CD4-positive, alpha-beta T cell (primary cell): ENCODE measurements around the gene TRIM40. TPM values are rescaled to one million over a fixed set of nuclear protein-coding genes. Genes with fewer than 3 reads are reported as not detected.

Experiments used
- ATAC-seq: fragments of 200-7000 bp; cut with Tn5 transposase; one replicate; pipeline ENCODE4 v1.10.0; 2022; ENCODE audit warnings: mild to moderate bottlenecking; ENCODE audit not compliant: poor library complexity
- CTCF ChIA-PET: fragments of 350-600 bp; sonication (Branson Sonifier 250); formaldehyde crosslinking; loops from one replicate; lab custom pipeline; 2021; ENCODE audit warnings: antibody characterized with exemption, inconsistent platforms; lab: Charles Lee
- POLR2A ChIA-PET: fragments of 350-600 bp; sonication (Branson Sonifier 250); formaldehyde crosslinking; loops from one replicate; lab custom pipeline; 2021; ENCODE audit warnings: antibody characterized with exemption, inconsistent platforms; lab: Charles Lee
- DNase-seq, 14 experiments: peaks; one replicate each; pipeline ENCODE4 v3.0.0-alpha.2; 2013 to 2020; ENCODE audit warnings: mixed read lengths in 2 of 14
- H3K27ac ChIP-seq, 2 donors: one replicate each; pipeline versions ENCODE4 v1.5.1 to v1.7.0; 2013; ENCODE audit warnings: low read length in 2 of 2, low read depth in 1 of 2, mild to moderate bottlenecking in 1 of 2
- H3K27me3 ChIP-seq, 2 experiments: 1 replicate in 1 of 2; 2 replicates in 1 of 2; pipeline versions ENCODE4 v1.6.1 to v1.7.0; 2013; ENCODE audit warnings: low read length in 2 of 2, control low read depth in 1 of 2, mild to moderate bottlenecking in 1 of 2, moderate library complexity in 1 of 2; ENCODE audit not compliant: insufficient read depth in 2 of 2, control insufficient read depth in 1 of 2
- H3K36me3 ChIP-seq: one replicate; pipeline ENCODE4 v1.6.1; 2013; ENCODE audit warnings: low read length, control low read depth; ENCODE audit not compliant: insufficient read depth
- H3K4me1 ChIP-seq: one replicate; pipeline ENCODE4 v1.6.1; 2013; ENCODE audit warnings: low read length, control low read depth; ENCODE audit not compliant: insufficient read depth
- H3K4me3 ChIP-seq: one replicate; pipeline ENCODE4 v1.5.1; 2013; ENCODE audit warnings: mild to moderate bottlenecking, low read length, moderate library complexity
- H3K9me3 ChIP-seq, 2 experiments: 1 replicate in 1 of 2; 2 replicates in 1 of 2; pipeline versions ENCODE4 v1.6.1 to v1.7.0; 2013; ENCODE audit warnings: low read length in 2 of 2, mild to moderate bottlenecking in 2 of 2, control low read depth in 1 of 2, moderate library complexity in 1 of 2; ENCODE audit not compliant: control insufficient read depth in 1 of 2, insufficient read depth in 1 of 2
- H3K27ac Mint-ChIP-seq: one replicate; pipeline ENCODE4 v1.8.0; 2020; ENCODE audit warnings: mixed read lengths
- H3K27me3 Mint-ChIP-seq: one replicate; pipeline ENCODE4 v1.8.0; 2021; ENCODE audit warnings: mixed read lengths
- H3K36me3 Mint-ChIP-seq: one replicate; pipeline ENCODE4 v1.8.0; 2021; ENCODE audit warnings: low read depth, mixed read lengths
- H3K4me1 Mint-ChIP-seq: one replicate; pipeline ENCODE4 v1.8.0; 2021; ENCODE audit warnings: low read depth, mixed read lengths
- H3K4me3 Mint-ChIP-seq: one replicate; pipeline ENCODE4 v1.8.0; 2020; ENCODE audit warnings: mild to moderate bottlenecking, mixed read lengths
- H3K9me3 Mint-ChIP-seq: one replicate; pipeline ENCODE4 v1.8.0; 2020; ENCODE audit warnings: mixed read lengths
- intact Hi-C, 2 experiments: fragments of 100-400 bp; cut with DNase I in 1 of 2; cut with micrococcal nuclease in 1 of 2; formaldehyde crosslinking; loops; one replicate each; pipeline versions ENCODE4 v1.15.1 to v1.9.0; 2023 to 2025; cut with DNase I, micrococcal nuclease
- total RNA-seq, 174 experiments: library from RNA in 2 of 174; stranded (reverse) in 2 of 174; gene quantifications; one replicate each; pipeline ENCODE4 v1.2.3 and lab custom pipeline; 2021 to 2026
- TF ChIP-seq, protein P1 (sequence below): fragments of 200-600 bp; IDR thresholded peaks from one replicate; pipeline ENCODE4 v1.8.0; 2022; ENCODE audit warnings: antibody characterized with exemption, mild to moderate bottlenecking

TRIM40 gene
- total RNA-seq, 2 experiments from 2014 or later: not detected

DNA sequence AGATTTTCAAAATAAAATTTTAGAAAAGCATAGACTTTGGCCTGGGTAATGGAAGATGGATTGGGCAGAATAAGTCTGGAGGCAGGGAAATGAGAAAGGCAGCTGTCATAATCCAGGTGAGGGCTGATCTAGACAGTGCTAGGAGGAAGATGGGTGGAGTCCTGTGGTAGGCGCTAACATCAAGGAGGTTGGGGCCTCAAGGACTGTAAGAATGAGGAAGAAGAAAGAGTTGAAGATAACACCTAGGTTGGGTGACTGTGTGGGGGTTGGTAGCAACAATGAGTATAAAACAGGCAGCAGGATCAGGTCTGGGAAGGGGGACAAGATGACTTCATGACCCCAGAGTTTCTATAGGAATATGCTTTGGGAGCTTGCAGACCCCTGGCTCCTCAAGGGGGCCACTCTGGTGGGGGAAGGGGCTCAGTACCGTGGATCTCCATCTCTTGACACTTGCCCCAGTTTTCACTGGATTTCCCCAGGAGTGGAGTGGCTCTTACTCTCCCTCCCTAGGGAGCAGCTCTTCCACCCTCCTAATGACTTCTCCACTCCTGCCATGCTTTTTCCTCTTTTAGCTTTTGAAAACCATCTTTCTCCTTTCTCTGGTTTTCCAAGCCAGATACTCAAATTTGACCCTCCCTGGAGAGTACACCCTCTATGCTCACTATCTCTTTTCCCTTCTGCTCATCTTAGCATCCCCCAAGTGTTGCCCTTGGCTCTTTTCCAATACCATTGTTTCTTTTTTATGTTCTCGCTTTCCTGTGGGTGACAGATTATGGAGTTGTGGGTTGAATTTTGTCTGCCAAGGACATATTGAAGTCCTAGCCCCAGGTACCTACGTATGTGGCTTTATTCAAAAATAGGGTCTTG lies 37.8 kb upstream of the TRIM40 start:
- peaks cover 53% of the 10 kb centered on the region for H3K4me1 Mint-ChIP-seq
- TF ChIP-seq, protein P1, sequence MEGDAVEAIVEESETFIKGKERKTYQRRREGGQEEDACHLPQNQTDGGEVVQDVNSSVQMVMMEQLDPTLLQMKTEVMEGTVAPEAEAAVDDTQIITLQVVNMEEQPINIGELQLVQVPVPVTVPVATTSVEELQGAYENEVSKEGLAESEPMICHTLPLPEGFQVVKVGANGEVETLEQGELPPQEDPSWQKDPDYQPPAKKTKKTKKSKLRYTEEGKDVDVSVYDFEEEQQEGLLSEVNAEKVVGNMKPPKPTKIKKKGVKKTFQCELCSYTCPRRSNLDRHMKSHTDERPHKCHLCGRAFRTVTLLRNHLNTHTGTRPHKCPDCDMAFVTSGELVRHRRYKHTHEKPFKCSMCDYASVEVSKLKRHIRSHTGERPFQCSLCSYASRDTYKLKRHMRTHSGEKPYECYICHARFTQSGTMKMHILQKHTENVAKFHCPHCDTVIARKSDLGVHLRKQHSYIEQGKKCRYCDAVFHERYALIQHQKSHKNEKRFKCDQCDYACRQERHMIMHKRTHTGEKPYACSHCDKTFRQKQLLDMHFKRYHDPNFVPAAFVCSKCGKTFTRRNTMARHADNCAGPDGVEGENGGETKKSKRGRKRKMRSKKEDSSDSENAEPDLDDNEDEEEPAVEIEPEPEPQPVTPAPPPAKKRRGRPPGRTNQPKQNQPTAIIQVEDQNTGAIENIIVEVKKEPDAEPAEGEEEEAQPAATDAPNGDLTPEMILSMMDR: no peak
- no peaks in the 10 kb centered on the region for H3K9me3 Mint-ChIP-seq
- Histone ChIP-seq H3K4me1 (peaks cover 42% of the 10 kb centered on the region), H3K27me3 (peaks cover 11 to 25% of the 10 kb centered on the region in 2 experiments), H3K36me3 (no peaks in the 10 kb centered on the region), H3K4me3 (no peak overlapping the region), H3K27ac (no peak overlapping the region), H3K9me3 (no peaks in the 10 kb centered on the region)
- CTCF ChIA-PET: interaction anchor here (2.9 kb wide), 1 partner anchor 32 kb away, joined by 12 read pairs; no protein-coding TSS in a partner anchor
- POLR2A ChIA-PET: no interaction called here
- DNase-seq (peak in 4 of 14 experiments; percentile 18 to 52 (median 39)), ATAC-seq (peak; percentile 64)
- H3K4me3 Mint-ChIP-seq: peak overlapping the region; percentile 7
- peaks cover 70% of the 10 kb centered on the region for H3K27me3 Mint-ChIP-seq
- H3K36me3 Mint-ChIP-seq: no peaks in the 10 kb centered on the region
- intact Hi-C loops: loop anchor here in 1 of 2 experiments (2.0 kb wide), 1 partner anchor 21 kb away; no protein-coding TSS in a partner anchor
- no peak overlapping the region for H3K27ac Mint-ChIP-seq

DNA sequence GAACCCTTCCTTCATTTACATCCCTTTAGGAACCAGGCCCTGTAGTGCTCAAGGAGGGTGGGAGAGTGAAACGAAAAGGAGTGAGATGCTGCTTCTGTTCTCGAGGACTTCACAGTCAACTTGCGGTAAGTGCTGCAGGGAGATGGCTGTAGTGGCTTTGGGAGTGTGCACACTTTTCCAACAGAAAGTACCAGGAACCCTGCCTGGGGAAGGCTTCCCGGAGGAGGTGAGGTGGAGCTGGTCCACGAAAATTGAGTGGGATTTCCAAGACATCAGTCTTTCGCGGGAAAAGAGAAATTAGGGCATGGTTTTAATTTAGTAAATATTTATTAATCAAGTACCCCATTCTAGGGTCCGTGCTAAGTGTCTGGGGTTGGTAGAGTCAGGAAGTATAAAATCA lies 35.8 kb upstream of the TRIM40 start:
- Histone ChIP-seq H3K4me1 (peaks cover 49% of the 10 kb centered on the region), H3K9me3 (no peaks in the 10 kb centered on the region), H3K4me3 (no peak overlapping the region), H3K27ac (no peak overlapping the region), H3K27me3 (peaks cover 6 to 20% of the 10 kb centered on the region in 2 experiments), H3K36me3 (no peaks in the 10 kb centered on the region)
- H3K4me1 Mint-ChIP-seq: peaks cover 59% of the 10 kb centered on the region
- ChIA-PET POLR2A (no interaction called here), CTCF (no interaction called here)
- no peak for DNase-seq
- peak overlapping the region; percentile 61 for H3K4me3 Mint-ChIP-seq
- intact Hi-C loops: loop anchor here in 1 of 2 experiments (5.0 kb wide), 1 partner anchor 297 kb away; no protein-coding TSS in a partner anchor
- H3K27ac Mint-ChIP-seq: no peak overlapping the region
- ATAC-seq: no peak
- H3K36me3 Mint-ChIP-seq: no peaks in the 10 kb centered on the region
- no peaks in the 10 kb centered on the region for H3K9me3 Mint-ChIP-seq
- TF ChIP-seq, protein P1: no peak
- H3K27me3 Mint-ChIP-seq: peaks cover 65% of the 10 kb centered on the region

DNA sequence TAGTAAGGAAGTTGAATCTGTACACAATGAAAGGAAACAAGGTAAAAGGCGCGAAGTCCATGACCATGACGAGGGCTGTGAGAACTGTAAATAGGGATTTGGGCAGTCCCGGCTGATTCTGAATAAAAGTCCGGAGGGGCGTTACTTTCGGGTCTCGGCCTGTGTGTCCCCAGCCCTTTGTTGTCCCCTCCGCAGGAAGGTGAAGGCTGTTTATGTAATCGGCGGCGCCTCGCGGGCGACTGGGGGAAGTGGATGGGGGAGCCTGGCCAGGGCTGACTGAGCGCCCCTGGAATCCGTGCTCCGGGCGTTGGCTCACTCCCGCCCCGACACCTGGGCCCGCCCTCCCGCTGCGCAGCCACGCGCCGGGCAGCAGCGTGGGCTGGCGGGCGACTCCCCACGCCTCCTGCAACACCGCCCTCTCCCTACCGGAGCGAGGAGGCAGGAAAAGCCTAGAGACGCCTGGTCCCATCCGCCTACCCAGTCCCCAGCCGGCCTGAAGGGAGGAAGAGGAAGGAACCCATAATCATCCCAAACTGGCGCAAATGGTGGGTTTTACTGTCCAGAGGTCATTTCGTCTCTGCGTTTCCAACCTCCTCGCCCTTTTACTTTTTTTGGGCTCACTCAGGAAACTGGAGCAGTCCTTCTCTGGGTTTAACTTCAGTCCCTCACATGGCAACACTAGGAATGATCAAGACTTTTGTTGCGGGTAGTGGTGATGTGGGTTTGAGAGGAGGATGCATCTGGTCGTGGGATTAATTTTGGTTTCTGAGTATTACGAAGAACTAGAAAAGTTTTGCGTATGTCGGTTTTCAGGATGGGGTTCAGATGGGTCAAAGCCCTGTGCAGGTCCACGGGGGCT lies 35.1 kb upstream of the TRIM40 start:
- peak overlapping the region; percentile 89 for H3K4me3 Mint-ChIP-seq
- H3K36me3 Mint-ChIP-seq: no peaks in the 10 kb centered on the region
- Histone ChIP-seq H3K4me3 (peak overlapping the region; percentile 52), H3K9me3 (no peaks in the 10 kb centered on the region), H3K36me3 (no peaks in the 10 kb centered on the region), H3K27me3 (peaks cover 9 to 24% of the 10 kb centered on the region in 2 experiments), H3K4me1 (peaks cover 49% of the 10 kb centered on the region), H3K27ac (no peak overlapping the region)
- H3K27ac Mint-ChIP-seq: peak overlapping the region; percentile 62
- no peak for ATAC-seq
- H3K27me3 Mint-ChIP-seq: peaks cover 61% of the 10 kb centered on the region
- H3K9me3 Mint-ChIP-seq: no peaks in the 10 kb centered on the region
- TF ChIP-seq, protein P1: no peak
- ChIA-PET CTCF (interaction anchor here (1.2 to 5.5 kb wide), 2 partner anchors 32 to 37 kb away, joined by 3 to 198 read pairs; partner anchors contain the start of gene TRIM40), POLR2A (interaction anchor here (1.1 to 1.7 kb wide), 4 partner anchors 30 to 395 kb away, joined by 3 to 17 read pairs (median 8); partner anchors contain the start of genes POLR1H and PPP1R11)
- intact Hi-C loops: loop anchor here in 1 of 2 experiments (5.0 kb wide), 1 partner anchor 296 kb away; no protein-coding TSS in a partner anchor
- H3K4me1 Mint-ChIP-seq: peaks cover 59% of the 10 kb centered on the region
- peak in 6 of 14 experiments; percentile 3 to 51 (median 19) for DNase-seq
